HFF-Myc (cell line): ENCODE results near the gene ACO1.

Experiments
- DNase-seq: peaks from one replicate; pipeline ENCODE4 v3.0.0-alpha.2; 2011; ENCODE audit warnings: low read depth; ENCODE audit errors: extremely low read depth
- H3K4me3 ChIP-seq: replicated peaks from 2 replicates; pipeline ENCODE4 v1.5.1; 2011; ENCODE audit warnings: low read depth, mild to moderate bottlenecking, control low read depth, low read length
- CTCF ChIP-seq: IDR thresholded peaks from 2 replicates; pipeline ENCODE4 v1.5.1; 2012; ENCODE audit warnings: mild to moderate bottlenecking, low read depth, low read length, control low read depth; ENCODE audit errors: missing control alignments

ACO1 gene

GRCh38 chr9:32403567-32404260 is 19.3 kb downstream of the ACO1 start:
- no peak for DNase-seq
- no peak overlapping the region for H3K4me3 ChIP-seq
- TF ChIP-seq CTCF: no peak

- H3K4me3 ChIP-seq: no peak overlapping the region
- DNase-seq: no peak
- no peak for TF ChIP-seq CTCF
These were observed 20.0 kb downstream of the ACO1 start for GRCh38 chr9:32404402-32404801.

GRCh38 chr9:32404856-32405255 is 20.4 kb downstream of the ACO1 start:
- no peak overlapping the region for H3K4me3 ChIP-seq
- no peak for DNase-seq
- TF ChIP-seq CTCF: no peak

GRCh38 chr9:32405506-32405905 is 21.1 kb downstream of the ACO1 start:
- no peak for TF ChIP-seq CTCF

GRCh38 chr9:32406046-32406445 is 21.6 kb downstream of the ACO1 start:
- DNase-seq: no peak
- no peak overlapping the region for H3K4me3 ChIP-seq
- no peak for TF ChIP-seq CTCF

More at GRCh38 chr9:32405506-32405905, 21.1 kb downstream of the ACO1 start:
- DNase-seq: no peak
- H3K4me3 ChIP-seq: no peak overlapping the region

- TF ChIP-seq CTCF: no peak
- H3K4me3 ChIP-seq: no peak overlapping the region
These were observed 27.3 kb downstream of the ACO1 start for GRCh38 chr9:32411753-32412152.

GRCh38 chr9:32412440-32412839 is 28.0 kb downstream of the ACO1 start:
- DNase-seq: no peak
- TF ChIP-seq CTCF: no peak

More at GRCh38 chr9:32411753-32412152, 27.3 kb downstream of the ACO1 start:
- DNase-seq: no peak

More at GRCh38 chr9:32412440-32412839, 28.0 kb downstream of the ACO1 start:
- no peak overlapping the region for H3K4me3 ChIP-seq
